Hematopoietic multipotent progenitor cell treated with erythropoietin and hydrocortisone succinate and interleukin-3 and kit ligand, for 4 days (in vitro differentiated cells): Measurements from ENCODE around the gene YAP1.
A peak's percentile ranks its signal among the peaks of the same experiment; 100 is the strongest.
"Not testable (repeated sequence)": the region's sequence is repeated elsewhere in the genome, so short reads cannot be mapped to it uniquely, and the experiment has no call there.

Experiments
- DNase-seq: peaks from one replicate; pipeline ENCODE4 v3.0.0-alpha.2; 2015

Gene YAP1

GRCh38 chr11:102166175-102167064 lies 56.2 kb downstream of the YAP1 start:
- no peak for DNase-seq

- no peak for DNase-seq
These were observed 58.2 kb downstream of the YAP1 start for GRCh38 chr11:102168481-102168880.

- DNase-seq: no peak
These were observed 60.9 kb downstream of the YAP1 start for GRCh38 chr11:102171101-102171500.

- DNase-seq: no peak
These were observed 62.0 kb downstream of the YAP1 start for GRCh38 chr11:102172127-102172848.

GRCh38 chr11:102177126-102177525 lies 66.9 kb downstream of the YAP1 start:
- no peak for DNase-seq

- DNase-seq: peak; percentile 14
These were observed 67.9 kb downstream of the YAP1 start for GRCh38 chr11:102177974-102178631.

- DNase-seq: no peak
These were observed 69.1 kb downstream of the YAP1 start for GRCh38 chr11:102179371-102179770.

GRCh38 chr11:102184269-102184987 lies 74.2 kb downstream of the YAP1 start:
- no peak for DNase-seq

- DNase-seq: no peak
These were observed 76.4 kb downstream of the YAP1 start for GRCh38 chr11:102186551-102187191.

- no peak for DNase-seq
These were observed 77.3 kb downstream of the YAP1 start for GRCh38 chr11:102187416-102188151.

- DNase-seq: no peak
These were observed 78.2 kb downstream of the YAP1 start for GRCh38 chr11:102188488-102188887.

GRCh38 chr11:102191832-102192231 lies 81.6 kb downstream of the YAP1 start:
- no peak for DNase-seq

GRCh38 chr11:102192349-102193066 lies 82.3 kb downstream of the YAP1 start:
- no peak for DNase-seq

GRCh38 chr11:102194257-102194656 lies 84.0 kb downstream of the YAP1 start:
- DNase-seq: no peak

- no peak for DNase-seq
These were observed 84.7 kb downstream of the YAP1 start for GRCh38 chr11:102194990-102195389.

GRCh38 chr11:102196351-102196750 lies 86.1 kb downstream of the YAP1 start:
- no peak for DNase-seq

GRCh38 chr11:102196816-102197215 lies 86.6 kb downstream of the YAP1 start:
- DNase-seq: no peak

GRCh38 chr11:102197670-102198139 lies 87.5 kb downstream of the YAP1 start:
- DNase-seq: no peak

GRCh38 chr11:102199673-102200072 lies 89.4 kb downstream of the YAP1 start:
- no peak for DNase-seq

- DNase-seq: not testable (repeated sequence)
These were observed 90.1 kb downstream of the YAP1 start for GRCh38 chr11:102200325-102200724.

GRCh38 chr11:102201776-102202175 lies 91.5 kb downstream of the YAP1 start:
- DNase-seq: no peak
